Ovary (tissue), 9 donors: ENCODE results near the gene ZMYND8. TPM values are rescaled to one million over a fixed set of nuclear protein-coding genes. Genes with fewer than 3 reads are reported as not detected.

Experiments used
- DNase-seq, 5 donors: peaks; one replicate each; pipeline ENCODE4 v3.0.0-alpha.2; 2019 to 2020
- H3K27ac ChIP-seq, 2 donors: fragments of 200-600 bp; one replicate each; pipeline versions ENCODE4 v1.5.1 to v1.8.0; 2019 to 2022
- H3K27me3 ChIP-seq: fragments of 200-600 bp; one replicate; pipeline ENCODE4 v1.8.0; 2022
- H3K36me3 ChIP-seq: fragments of 200-600 bp; sonication (generic); one replicate; pipeline ENCODE4 v1.5.1; 2019
- H3K4me1 ChIP-seq: one replicate; pipeline ENCODE4 v1.8.1; 2013; ENCODE audit warnings: mild to moderate bottlenecking, moderate library complexity; ENCODE audit not compliant: insufficient read depth
- H3K4me3 ChIP-seq: fragments of 200-600 bp; sonication (generic); one replicate; pipeline ENCODE4 v1.5.1; 2017
- H3K9me3 ChIP-seq, 2 donors: fragments of 200-600 bp in 1 of 2; sonication (generic) in 1 of 2; one replicate each; pipeline versions ENCODE4 v1.5.1 to v1.8.1; 2013 to 2019; ENCODE audit warnings: mild to moderate bottlenecking in 1 of 2, moderate library complexity in 1 of 2
- CTCF ChIP-seq, 3 donors: fragments of 450-650 bp in 2 of 3; fragments of 200-600 bp in 1 of 3; IDR thresholded peaks; one replicate each; pipeline versions ENCODE4 v1.5.1 to v1.8.0; 2016 to 2022; ENCODE audit warnings: antibody characterized with exemption in 3 of 3, mild to moderate bottlenecking in 1 of 3
- EP300 ChIP-seq: sonication (generic); formaldehyde crosslinking; IDR thresholded peaks from one replicate; pipeline ENCODE4 v1.6.1; 2017; ENCODE audit warnings: antibody characterized with exemption
- POLR2A ChIP-seq: fragments of 450-650 bp; IDR thresholded peaks from one replicate; pipeline ENCODE4 v1.6.1; 2017; ENCODE audit warnings: antibody characterized with exemption, mild to moderate bottlenecking, moderate library complexity
- WGBS, 3 donors: extraction: QIAGEN DNeasy Blood & Tissue Kit in 1 of 3; methylation state at CpG; one replicate each; pipeline versions ENCODE4 v1.1.5 to v1.1.7; 2013 to 2017; 5-methylcytosine and 5-hydroxymethylcytosine counted together
- intact Hi-C, 4 donors: fragments of 100-400 bp; cut with DNase I; formaldehyde crosslinking; loops; one replicate each; pipeline versions ENCODE4 v1.11.0 to v1.15.1; 2022 to 2023
- polyA plus RNA-seq, 2 donors: library from polyadenylated mRNA; stranded (reverse); fragments of 200-250 nt in 1 of 2; fragments of 350-450 nt in 1 of 2; fragmentation: Illumina TruSeq in 1 of 2; extraction: RNeasy Lipid Tissue Mini Kit (QIAGEN cat#74804) in 1 of 2; gene quantifications; one replicate each; pipeline ENCODE4 v1.2.3, GENCODE V29; 2013 to 2014
- total RNA-seq, 7 donors: library from RNA; depleted of rRNA in 2 of 7; stranded (reverse); fragments of >200 nt in 2 of 7; fragmentation: NEBNext Ultra II Directional in 3 of 7; extraction: Animal tissue kit (Norgen Biotek cat#: 25700) in 3 of 7; gene quantifications; one replicate each; pipeline versions ENCODE4 v1.1.0 to v1.2.4, GENCODE V29; 2016 to 2023
- donor health status: DM: no; HTN: no; CAD: no; lungs with moderate emphysema.
- donor health status: DM: no; HTN: no; CAD: no.
- donor health status: Bipolar disorder and iron deficiency.
- donor health status: DM: yes; HTN: yes; CAD: no.
- donor health status: DM: no; HTN: no; CAD: no.
- donor health status: DM: yes; HTN: yes; CAD: no.

ZMYND8 gene
- total and polyA plus RNA-seq, 9 donors = 8.3 to 40.7 (median 30.5) TPM

- TF ChIP-seq CTCF (IDR thresholded peaks at IDR 0.05) (no peak), POLR2A (no peak), EP300 (no peak)
- intact Hi-C loops = no loop called here
- no peak for DNase-seq
- H3K27me3 ChIP-seq = no peaks in the 10 kb centered on the region
- no peaks in the 10 kb centered on the region for H3K36me3 ChIP-seq
- H3K27ac ChIP-seq = no peak overlapping the region
- H3K9me3 ChIP-seq = no peaks in the 10 kb centered on the region
- no peaks in the 10 kb centered on the region for H3K4me1 ChIP-seq
- WGBS, 3 donors = 63 to 73% (median 66%) methylated on average over 5 of the region's 5 CpGs
- H3K4me3 ChIP-seq = no peak overlapping the region
Measured at GRCh38 chr20:47188540-47188939, 168.0 kb downstream of the ZMYND8 start.

- DNase-seq = no peak
- Histone ChIP-seq H3K9me3 (no peaks in the 10 kb centered on the region), H3K27me3 (no peaks in the 10 kb centered on the region), H3K4me1 (no peaks in the 10 kb centered on the region), H3K36me3 (no peaks in the 10 kb centered on the region), H3K27ac (no peak overlapping the region), H3K4me3 (no peak overlapping the region)
- intact Hi-C loops = no loop called here
- TF ChIP-seq POLR2A = no peak
- TF ChIP-seq CTCF (IDR thresholded peaks at IDR 0.05) = no peak
- no peak for TF ChIP-seq EP300
- WGBS, 3 donors = 78 to 86% (median 80%) methylated on average over 19 of the region's 19 CpGs
Measured at GRCh38 chr20:47187450-47188195, 168.9 kb downstream of the ZMYND8 start.

GRCh38 chr20:47183367-47183766, 173.1 kb downstream of the ZMYND8 start:
- Histone ChIP-seq H3K36me3 (no peaks in the 10 kb centered on the region), H3K27me3 (no peaks in the 10 kb centered on the region), H3K4me1 (no peaks in the 10 kb centered on the region), H3K9me3 (no peaks in the 10 kb centered on the region), H3K4me3 (no peak overlapping the region), H3K27ac (no peak overlapping the region)
- 73 to 76% (median 74%) methylated on average over 9 of the region's 9 CpGs for WGBS, 3 donors
- no peak for DNase-seq
- intact Hi-C loops = no loop called here
- no peak for TF ChIP-seq POLR2A
- no peak for TF ChIP-seq EP300
- TF ChIP-seq CTCF (IDR thresholded peaks at IDR 0.05) = no peak

- H3K4me3 ChIP-seq = no peak overlapping the region
- no peak overlapping the region for H3K27ac ChIP-seq
- H3K36me3 ChIP-seq = no peaks in the 10 kb centered on the region
- no peak for DNase-seq
- intact Hi-C loops = no loop called here
- 59 to 63% (median 63%) methylated on average over 5 of the region's 5 CpGs for WGBS, 3 donors
- no peaks in the 10 kb centered on the region for H3K27me3 ChIP-seq
- no peaks in the 10 kb centered on the region for H3K9me3 ChIP-seq
- no peaks in the 10 kb centered on the region for H3K4me1 ChIP-seq
- no peak for TF ChIP-seq POLR2A
- TF ChIP-seq CTCF (IDR thresholded peaks at IDR 0.05) = no peak
- TF ChIP-seq EP300 = no peak
Measured at GRCh38 chr20:47181056-47181862, 175.2 kb downstream of the ZMYND8 start.
